Measurements from ENCODE around the gene AR.

Gene AR

GRCh38 chrX:67723580-67724351 lies 179.9 kb downstream of the AR start:
- no peak for DNase-seq (ENCODE audit: low read depth, low spot score)
- CTCF ChIA-PET, result no interaction called here
- H3K4me3 ChIP-seq (ENCODE audit: low read depth, low read length), result no peak overlapping the region
- no peak for TF ChIP-seq CTCF (IDR thresholded peaks at IDR 0.05; ENCODE audit: insufficient read depth, low read length, missing control alignments)
- POLR2A ChIA-PET, result no interaction called here

GRCh38 chrX:67724359-67725110 lies 180.7 kb downstream of the AR start:
- ChIA-PET CTCF (no interaction called here), POLR2A (no interaction called here)
- DNase-seq (ENCODE audit: low read depth, low spot score), result no peak

GRCh38 chrX:67725471-67725870 lies 181.7 kb downstream of the AR start:
- CTCF ChIA-PET, result no interaction called here
- POLR2A ChIA-PET, result no interaction called here
- DNase-seq (ENCODE audit: low read depth, low spot score), result no peak
- TF ChIP-seq CTCF (IDR thresholded peaks at IDR 0.05; ENCODE audit: insufficient read depth, low read length, missing control alignments), result no peak
- no peak overlapping the region for H3K4me3 ChIP-seq (ENCODE audit: low read depth, low read length)

More at GRCh38 chrX:67724359-67725110, 180.7 kb downstream of the AR start:
- TF ChIP-seq CTCF (IDR thresholded peaks at IDR 0.05; ENCODE audit: insufficient read depth, low read length, missing control alignments), result no peak
- no peak overlapping the region for H3K4me3 ChIP-seq (ENCODE audit: low read depth, low read length)

GRCh38 chrX:67726018-67726417 lies 182.2 kb downstream of the AR start:
- ChIA-PET POLR2A (no interaction called here), CTCF (no interaction called here)
- DNase-seq (ENCODE audit: low read depth, low spot score), result no peak
- H3K4me3 ChIP-seq (ENCODE audit: low read depth, low read length), result no peak overlapping the region
- TF ChIP-seq CTCF (IDR thresholded peaks at IDR 0.05; ENCODE audit: insufficient read depth, low read length, missing control alignments), result no peak

GRCh38 chrX:67727576-67727975 lies 183.8 kb downstream of the AR start:
- ChIA-PET POLR2A (no interaction called here), CTCF (no interaction called here)
- no peak for TF ChIP-seq CTCF (IDR thresholded peaks at IDR 0.05; ENCODE audit: insufficient read depth, low read length, missing control alignments)
- H3K4me3 ChIP-seq (ENCODE audit: low read depth, low read length), result no peak overlapping the region
- DNase-seq (ENCODE audit: low read depth, low spot score), result no peak

GRCh38 chrX:67730296-67730695 lies 186.5 kb downstream of the AR start:
- CTCF ChIA-PET, result no interaction called here

More at GRCh38 chrX:67730296-67730695, 186.5 kb downstream of the AR start:
- no peak for TF ChIP-seq CTCF (IDR thresholded peaks at IDR 0.05; ENCODE audit: insufficient read depth, low read length, missing control alignments)
- no peak for DNase-seq (ENCODE audit: low read depth, low spot score)
- no peak overlapping the region for H3K4me3 ChIP-seq (ENCODE audit: low read depth, low read length)
- POLR2A ChIA-PET, result no interaction called here
